RWPE2 (cell line): ENCODE measurements around the gene HOPX.
"Not testable (repeated sequence)": the region's sequence is repeated elsewhere in the genome, so short reads cannot be mapped to it uniquely, and the experiment has no call there.

Source experiments
- ATAC-seq: fragments of 200-7000 bp; cut with Tn5 transposase; 3 replicates; pipeline ENCODE4 v1.9.1; 2021; ENCODE audit warnings: low read depth
- DNase-seq: peaks from one replicate; pipeline ENCODE4 v3.0.0-alpha.2; 2020; ENCODE audit warnings: low spot score
- H3K27ac ChIP-seq: fragments of 450-650 bp; 2 replicates; pipeline ENCODE4 v1.5.1; 2017; ENCODE audit warnings: mild to moderate bottlenecking; ENCODE audit not compliant: poor library complexity, severe bottlenecking
- H3K27me3 ChIP-seq: fragments of 250-450 bp; sonication (Bioruptor Pico); 2 replicates; pipeline ENCODE4 v1.5.1; 2021; ENCODE audit warnings: mild to moderate bottlenecking, moderate library complexity; ENCODE audit not compliant: insufficient read depth, poor library complexity, severe bottlenecking
- H3K36me3 ChIP-seq: fragments of 250-450 bp; sonication (Bioruptor Pico); 2 replicates; pipeline ENCODE4 v1.5.1; 2020; ENCODE audit warnings: low read depth, mild to moderate bottlenecking, moderate library complexity
- H3K4me1 ChIP-seq: fragments of 250-450 bp; sonication (Bioruptor Pico); 2 replicates; pipeline ENCODE4 v1.5.1; 2021; ENCODE audit warnings: mild to moderate bottlenecking, moderate library complexity; ENCODE audit not compliant: insufficient read depth, poor library complexity, severe bottlenecking
- H3K4me3 ChIP-seq: fragments of 250-450 bp; sonication (Bioruptor Pico); 2 replicates; pipeline ENCODE4 v1.5.1; 2021; ENCODE audit warnings: mild to moderate bottlenecking, moderate library complexity; ENCODE audit not compliant: severe bottlenecking
- H3K9me3 ChIP-seq: fragments of 250-450 bp; sonication (Bioruptor Pico); 2 replicates; pipeline ENCODE4 v1.5.1; 2021; ENCODE audit warnings: mild to moderate bottlenecking, moderate library complexity; ENCODE audit not compliant: severe bottlenecking
- CTCF ChIP-seq: fragments of 450-650 bp; IDR thresholded peaks from one replicate; pipeline ENCODE4 v1.5.1; 2017; ENCODE audit warnings: mild to moderate bottlenecking, moderate library complexity; ENCODE audit not compliant: poor library complexity, severe bottlenecking

Gene HOPX

GRCh38 chr4:56611501-56611900 lies 69.6 kb downstream of the HOPX start:
- ATAC-seq (no peak), DNase-seq (no peak)
- Histone ChIP-seq H3K4me1 (peaks cover 11% of the 10 kb centered on the region), H3K9me3 (no peaks in the 10 kb centered on the region), H3K36me3 (no peaks in the 10 kb centered on the region), H3K27ac (no peak overlapping the region), H3K27me3 (no peaks in the 10 kb centered on the region), H3K4me3 (no peak overlapping the region)
- no peak for TF ChIP-seq CTCF

- not testable (repeated sequence) for H3K27ac ChIP-seq, H3K9me3 ChIP-seq, H3K36me3 ChIP-seq, H3K4me3 ChIP-seq, DNase-seq, H3K27me3 ChIP-seq, ATAC-seq
- H3K4me1 ChIP-seq: peaks cover 11% of the 10 kb centered on the region
These were observed 70.9 kb downstream of the HOPX start for GRCh38 chr4:56610170-56610569.

- no peak for ATAC-seq
- H3K27ac ChIP-seq: no peak overlapping the region
- TF ChIP-seq CTCF: no peak
These were observed 73.2 kb downstream of the HOPX start for GRCh38 chr4:56607926-56608325.

GRCh38 chr4:56606385-56606784 lies 74.7 kb downstream of the HOPX start:
- H3K27me3 ChIP-seq: no peaks in the 10 kb centered on the region
- no peak for TF ChIP-seq CTCF
- no peak for DNase-seq

More at GRCh38 chr4:56607926-56608325, 73.2 kb downstream of the HOPX start:
- Histone ChIP-seq H3K4me1 (peaks cover 1% of the 10 kb centered on the region), H3K9me3 (no peaks in the 10 kb centered on the region), H3K4me3 (no peak overlapping the region), H3K27me3 (no peaks in the 10 kb centered on the region), H3K36me3 (no peaks in the 10 kb centered on the region)
- no peak for DNase-seq

GRCh38 chr4:56605464-56605863 lies 75.6 kb downstream of the HOPX start:
- not testable (repeated sequence) for H3K36me3 ChIP-seq, H3K27me3 ChIP-seq, H3K4me3 ChIP-seq, H3K4me1 ChIP-seq, H3K9me3 ChIP-seq, H3K27ac ChIP-seq, ATAC-seq, DNase-seq

More at GRCh38 chr4:56606385-56606784, 74.7 kb downstream of the HOPX start:
- no peaks in the 10 kb centered on the region for H3K9me3 ChIP-seq
- H3K4me3 ChIP-seq: no peak overlapping the region
- H3K36me3 ChIP-seq: no peaks in the 10 kb centered on the region
- no peaks in the 10 kb centered on the region for H3K4me1 ChIP-seq
- H3K27ac ChIP-seq: no peak overlapping the region
- no peak for ATAC-seq

GRCh38 chr4:56603297-56603696 lies 77.8 kb downstream of the HOPX start:
- Histone ChIP-seq H3K27me3 (no peaks in the 10 kb centered on the region), H3K36me3 (no peaks in the 10 kb centered on the region), H3K27ac (no peak overlapping the region), H3K4me3 (no peak overlapping the region), H3K9me3 (no peaks in the 10 kb centered on the region), H3K4me1 (no peaks in the 10 kb centered on the region)
- ATAC-seq (no peak), DNase-seq (no peak)
- TF ChIP-seq CTCF: no peak
